ENCODE results near the gene ADD3.

- TF ChIP-seq CTCF (IDR thresholded peaks at IDR 0.05) = no peak
- TF ChIP-seq POLR2A (IDR thresholded peaks at IDR 0.05) = no peak
These were observed 19.6 kb upstream of the ADD3 start for GRCh38 chr10:109988212-109988596.

Data from heart left ventricle (tissue), 13 donors.